Calu3 (cell line): Measurements from ENCODE around the gene SERPING1. TPM values are rescaled to one million over a fixed set of nuclear protein-coding genes. Genes with fewer than 3 reads are reported as not detected.

ENCODE experiments used
- BruUV-seq: library from RNA; stranded (reverse); fragments of 400-500 nt; replicated peaks from 2 replicates; lab custom pipeline; 2021; lab: Mats Ljungman, UMichigan
- CTCF ChIA-PET: fragments of 300-600 bp; sonication (Branson Sonifier 250); formaldehyde crosslinking; loops from one replicate; lab custom pipeline; 2022; ENCODE audit warnings: antibody characterized with exemption; lab: Charles Lee
- DNase-seq: peaks from one replicate; pipeline ENCODE4 v3.0.0; 2022
- H3K27ac Mint-ChIP-seq: one replicate; pipeline ENCODE4 v1.8.0; 2022; ENCODE audit warnings: mixed read lengths; ENCODE audit not compliant: unreplicated experiment
- H3K27me3 Mint-ChIP-seq: one replicate; pipeline ENCODE4 v1.8.0; 2022; ENCODE audit warnings: mixed read lengths; ENCODE audit not compliant: unreplicated experiment
- H3K36me3 Mint-ChIP-seq: one replicate; pipeline ENCODE4 v1.8.0; 2022; ENCODE audit warnings: mild to moderate bottlenecking, moderate library complexity, mixed read lengths; ENCODE audit not compliant: insufficient read depth, unreplicated experiment
- H3K4me1 Mint-ChIP-seq: one replicate; pipeline ENCODE4 v1.8.0; 2022; ENCODE audit warnings: mild to moderate bottlenecking, low read depth, mixed read lengths; ENCODE audit not compliant: unreplicated experiment
- H3K4me3 Mint-ChIP-seq: one replicate; pipeline ENCODE4 v1.8.0; 2022; ENCODE audit warnings: mild to moderate bottlenecking, low read depth, moderate library complexity, mixed read lengths; ENCODE audit not compliant: unreplicated experiment
- H3K9me3 Mint-ChIP-seq: one replicate; pipeline ENCODE4 v1.8.0; 2022; ENCODE audit warnings: low read depth, mixed read lengths; ENCODE audit not compliant: unreplicated experiment
- intact Hi-C: fragments of 100-400 bp; cut with micrococcal nuclease; formaldehyde crosslinking; loops from one replicate; pipeline ENCODE4 v1.10.0; 2022; ENCODE audit not compliant: unreplicated experiment
- total RNA-seq: library from RNA; stranded (reverse); gene quantifications from 2 replicates; pipeline ENCODE4 v1.2.3, GENCODE V29; 2022
- TF ChIP-seq, protein P1 (sequence below): fragments of 200-600 bp; IDR thresholded peaks from one replicate; pipeline ENCODE4 v1.8.0; 2022; ENCODE audit warnings: antibody characterized with exemption; ENCODE audit not compliant: unreplicated experiment

SERPING1 gene
- total RNA-seq, 1 experiment from 2014 or later = 61.8 TPM

DNA sequence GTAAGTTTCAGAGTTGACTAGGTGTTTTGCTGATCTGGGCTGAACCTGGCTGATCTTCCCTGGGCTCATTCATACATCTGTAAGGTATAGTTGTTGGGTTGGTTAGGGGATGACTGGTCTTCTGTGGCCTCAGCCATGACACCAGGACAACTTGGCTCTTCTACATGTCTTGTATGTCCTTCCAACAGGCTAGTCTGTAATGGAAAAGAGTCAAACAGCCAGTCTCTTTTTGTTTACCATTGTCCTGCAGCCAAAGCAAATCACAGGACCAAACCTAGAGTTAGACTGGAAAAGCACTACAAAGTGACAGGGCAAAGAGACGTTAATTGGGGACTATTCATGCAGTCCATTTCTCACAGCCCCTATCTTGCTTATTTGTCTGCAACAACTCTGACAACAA, 17.8 kb downstream of the SERPING1 start:
- CTCF ChIA-PET = no interaction called here
- no TSS peak for BruUV-seq
- Mint-ChIP-seq H3K36me3 (no peaks in the 10 kb centered on the region), H3K27ac (no peak overlapping the region), H3K27me3 (no peaks in the 10 kb centered on the region), H3K4me1 (no peaks in the 10 kb centered on the region), H3K4me3 (no peak overlapping the region), H3K9me3 (no peaks in the 10 kb centered on the region)
- intact Hi-C loops = no loop called here
- TF ChIP-seq, protein P1, sequence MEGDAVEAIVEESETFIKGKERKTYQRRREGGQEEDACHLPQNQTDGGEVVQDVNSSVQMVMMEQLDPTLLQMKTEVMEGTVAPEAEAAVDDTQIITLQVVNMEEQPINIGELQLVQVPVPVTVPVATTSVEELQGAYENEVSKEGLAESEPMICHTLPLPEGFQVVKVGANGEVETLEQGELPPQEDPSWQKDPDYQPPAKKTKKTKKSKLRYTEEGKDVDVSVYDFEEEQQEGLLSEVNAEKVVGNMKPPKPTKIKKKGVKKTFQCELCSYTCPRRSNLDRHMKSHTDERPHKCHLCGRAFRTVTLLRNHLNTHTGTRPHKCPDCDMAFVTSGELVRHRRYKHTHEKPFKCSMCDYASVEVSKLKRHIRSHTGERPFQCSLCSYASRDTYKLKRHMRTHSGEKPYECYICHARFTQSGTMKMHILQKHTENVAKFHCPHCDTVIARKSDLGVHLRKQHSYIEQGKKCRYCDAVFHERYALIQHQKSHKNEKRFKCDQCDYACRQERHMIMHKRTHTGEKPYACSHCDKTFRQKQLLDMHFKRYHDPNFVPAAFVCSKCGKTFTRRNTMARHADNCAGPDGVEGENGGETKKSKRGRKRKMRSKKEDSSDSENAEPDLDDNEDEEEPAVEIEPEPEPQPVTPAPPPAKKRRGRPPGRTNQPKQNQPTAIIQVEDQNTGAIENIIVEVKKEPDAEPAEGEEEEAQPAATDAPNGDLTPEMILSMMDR = no peak
- DNase-seq = no peak

DNA sequence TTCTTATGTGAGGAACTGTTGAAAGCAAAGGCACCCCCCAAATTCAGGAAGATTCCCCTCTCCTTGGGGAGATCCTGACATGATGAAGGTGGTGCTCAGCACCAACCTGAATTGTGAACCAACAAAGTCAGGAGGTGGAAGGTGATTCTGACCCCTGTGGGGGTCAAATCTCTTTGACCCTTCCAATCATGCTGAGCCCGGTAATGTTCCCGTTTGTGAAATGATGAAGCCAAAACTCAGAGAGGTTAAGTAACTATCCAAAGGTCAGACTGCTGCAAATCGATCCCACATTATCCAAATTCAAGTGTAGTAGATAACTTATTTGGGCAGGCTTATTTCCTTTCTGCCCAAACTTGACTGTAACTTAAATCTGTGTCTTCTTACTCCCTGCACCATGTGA, 19.1 kb downstream of the SERPING1 start:
- intact Hi-C loops = no loop called here
- Mint-ChIP-seq H3K36me3 (no peaks in the 10 kb centered on the region), H3K9me3 (no peaks in the 10 kb centered on the region), H3K4me1 (no peaks in the 10 kb centered on the region), H3K4me3 (no peak overlapping the region), H3K27ac (no peak overlapping the region), H3K27me3 (no peaks in the 10 kb centered on the region)
- BruUV-seq = no TSS peak
- no peak for DNase-seq
- CTCF ChIA-PET = no interaction called here
- TF ChIP-seq, protein P1 = no peak

DNA sequence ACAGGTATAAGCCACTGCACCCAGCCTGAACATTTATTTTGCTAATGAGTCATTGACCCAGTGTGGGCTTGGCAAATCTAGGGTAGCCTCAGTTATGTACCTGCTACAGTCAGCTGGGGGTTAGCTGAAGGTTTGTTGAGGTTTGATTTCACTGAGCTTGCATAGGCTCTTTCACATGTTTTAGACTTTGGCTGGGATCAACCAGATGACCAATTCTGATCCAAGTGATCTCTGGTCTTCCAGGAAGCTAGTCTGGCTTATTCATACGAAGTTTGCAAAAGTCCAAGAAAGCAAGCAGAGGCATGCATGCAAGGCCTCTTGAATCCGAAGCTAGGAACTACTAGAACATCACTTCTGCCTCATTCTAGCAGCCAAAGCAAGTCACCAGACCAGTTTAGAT, 21.0 kb downstream of the SERPING1 start:
- TF ChIP-seq, protein P1 = no peak
- Mint-ChIP-seq H3K4me3 (no peak overlapping the region), H3K27ac (no peak overlapping the region), H3K27me3 (no peaks in the 10 kb centered on the region), H3K4me1 (no peaks in the 10 kb centered on the region), H3K36me3 (no peaks in the 10 kb centered on the region), H3K9me3 (no peaks in the 10 kb centered on the region)
- intact Hi-C loops = no loop called here
- no TSS peak for BruUV-seq
- no peak for DNase-seq
- CTCF ChIA-PET = no interaction called here

DNA sequence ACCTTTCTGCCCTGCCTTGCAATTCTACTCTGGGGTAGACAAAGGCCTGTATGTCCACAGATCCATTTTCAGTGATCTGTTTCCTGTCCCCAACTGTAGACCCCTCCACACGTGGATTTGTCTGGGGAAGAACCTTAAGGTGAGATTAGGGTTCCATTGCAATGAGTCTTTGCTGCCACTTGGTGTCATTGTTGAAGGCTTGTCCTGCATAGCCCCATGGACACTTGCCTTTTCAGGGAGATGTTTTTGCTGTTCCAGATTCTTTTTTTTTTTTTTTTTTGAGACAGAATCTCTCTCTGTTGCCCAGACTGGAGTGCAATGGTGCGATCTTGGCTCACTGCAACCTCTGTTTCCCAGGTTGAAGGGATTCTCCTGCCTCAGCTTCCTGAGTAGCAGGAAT, 21.8 kb downstream of the SERPING1 start:
- intact Hi-C loops = no loop called here
- H3K4me1 Mint-ChIP-seq = no peaks in the 10 kb centered on the region

More for the DNA sequence above, 21.8 kb downstream of the SERPING1 start:
- DNase-seq = no peak
- CTCF ChIA-PET = no interaction called here
- H3K36me3 Mint-ChIP-seq = no peaks in the 10 kb centered on the region
- no peaks in the 10 kb centered on the region for H3K9me3 Mint-ChIP-seq
- no peaks in the 10 kb centered on the region for H3K27me3 Mint-ChIP-seq
- no peak overlapping the region for H3K4me3 Mint-ChIP-seq
- no peak overlapping the region for H3K27ac Mint-ChIP-seq
- TF ChIP-seq, protein P1 = no peak
- BruUV-seq = no TSS peak
